HG03060 (cell line): ENCODE measurements around the gene POGK.
"Not testable (repeated sequence)": the region's sequence is repeated elsewhere in the genome, so short reads cannot be mapped to it uniquely, and the experiment has no call there.

Source experiments
- ATAC-seq: cut with Tn5 transposase; IDR thresholded peaks from one replicate; pipeline ENCODE4 v1.9.1; 2021; ENCODE audit warnings: low read depth, moderate number of reproducible peaks; ENCODE audit not compliant: unreplicated experiment

Gene POGK

DNA sequence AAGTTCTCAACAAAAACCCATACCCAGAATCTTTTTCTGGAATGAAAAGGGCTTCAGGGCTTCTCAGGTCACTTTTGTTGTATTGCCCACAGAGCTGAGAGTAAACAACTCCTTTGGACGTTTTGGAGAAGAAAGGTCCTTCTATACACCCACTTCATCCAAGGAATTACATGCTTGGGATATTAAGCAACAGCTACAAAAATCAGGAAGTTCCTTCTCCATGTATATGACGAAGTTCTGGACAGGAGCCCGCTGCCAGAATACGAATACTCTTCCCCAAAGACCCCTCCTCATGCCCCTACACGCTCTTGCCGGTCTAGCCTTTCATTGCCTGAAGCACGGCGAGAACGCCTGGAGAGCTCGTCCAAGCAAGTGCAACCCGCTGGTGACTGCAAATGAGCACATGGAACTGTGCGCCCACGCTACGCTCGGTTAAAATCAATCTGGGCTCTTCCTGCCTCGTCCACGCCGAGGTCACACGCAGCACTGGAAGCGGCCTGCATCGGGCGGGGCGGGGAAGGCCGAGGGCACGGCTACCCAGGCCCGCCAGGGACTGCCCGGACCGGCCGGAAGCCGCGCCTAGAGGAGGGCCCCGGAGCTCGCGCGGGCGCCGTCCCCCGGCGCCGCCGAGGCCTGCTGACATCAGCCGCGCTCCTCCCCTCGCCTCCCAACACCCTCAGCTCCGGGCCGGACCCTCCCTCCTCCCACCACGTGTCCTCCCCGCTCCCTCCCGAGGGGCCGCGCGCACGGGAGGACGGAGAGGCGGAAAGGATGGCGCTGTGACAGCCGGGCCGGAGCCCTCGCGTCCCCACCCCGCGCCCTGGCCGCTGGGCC is at the start of gene POGK:
POGK (plus strand) TSS at position 710 of the 834 bp plus-strand sequence. CDS start 1,482 bp downstream, outside the sequence.
- peak; percentile 89 for ATAC-seq

DNA sequence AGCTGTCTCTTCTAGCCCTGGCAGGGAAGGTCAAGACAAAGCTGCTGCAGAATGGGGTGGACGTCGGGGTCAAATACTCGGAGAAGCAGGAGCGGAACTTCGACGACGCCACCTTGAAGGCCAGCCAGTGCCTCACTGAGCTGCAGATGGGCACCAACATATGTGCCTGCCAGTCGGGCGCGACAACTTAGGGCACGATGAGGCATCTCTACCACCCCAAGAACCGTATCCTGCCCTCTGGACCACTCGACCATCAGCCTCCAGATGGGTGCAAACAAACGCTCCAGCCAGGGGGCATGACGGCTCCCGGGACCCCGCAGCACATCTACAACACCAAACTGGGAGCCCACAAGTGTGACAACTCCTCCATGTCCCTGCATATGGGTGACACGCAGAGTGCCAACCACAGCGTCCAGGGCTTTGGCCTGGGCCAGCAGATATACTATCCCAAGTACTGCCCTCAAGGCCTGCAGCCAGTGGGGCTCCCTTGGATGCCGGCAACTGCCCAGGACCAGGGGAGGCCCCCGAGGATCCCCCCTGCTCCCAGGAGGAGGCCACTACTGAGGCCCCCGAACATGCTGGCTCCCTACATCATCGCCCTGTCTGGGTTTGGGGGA is 42.5 kb upstream of the POGK start:
- ATAC-seq, result no peak

GRCh38 chr1:166808952-166809351 is 30.3 kb upstream of the POGK start:
- ATAC-seq, result no peak

DNA sequence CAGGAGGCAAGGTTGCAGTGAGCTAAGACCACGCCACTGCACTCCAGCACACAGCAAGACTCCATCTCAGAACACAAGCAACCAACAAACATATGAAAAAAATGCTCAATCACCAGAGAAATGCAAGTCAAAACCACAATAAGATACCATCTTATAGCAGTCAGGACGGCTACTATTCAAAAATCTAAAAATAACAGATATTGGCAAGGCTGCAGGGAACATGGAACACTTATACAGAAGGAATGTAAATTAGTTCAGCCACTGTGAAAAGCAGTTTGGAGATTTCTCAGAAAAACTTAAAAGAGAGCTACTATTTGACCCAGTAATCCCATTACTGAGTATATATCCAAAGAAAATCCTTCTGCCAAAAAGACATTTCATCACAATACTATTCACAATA is 27.6 kb upstream of the POGK start:
- ATAC-seq, result no peak

DNA sequence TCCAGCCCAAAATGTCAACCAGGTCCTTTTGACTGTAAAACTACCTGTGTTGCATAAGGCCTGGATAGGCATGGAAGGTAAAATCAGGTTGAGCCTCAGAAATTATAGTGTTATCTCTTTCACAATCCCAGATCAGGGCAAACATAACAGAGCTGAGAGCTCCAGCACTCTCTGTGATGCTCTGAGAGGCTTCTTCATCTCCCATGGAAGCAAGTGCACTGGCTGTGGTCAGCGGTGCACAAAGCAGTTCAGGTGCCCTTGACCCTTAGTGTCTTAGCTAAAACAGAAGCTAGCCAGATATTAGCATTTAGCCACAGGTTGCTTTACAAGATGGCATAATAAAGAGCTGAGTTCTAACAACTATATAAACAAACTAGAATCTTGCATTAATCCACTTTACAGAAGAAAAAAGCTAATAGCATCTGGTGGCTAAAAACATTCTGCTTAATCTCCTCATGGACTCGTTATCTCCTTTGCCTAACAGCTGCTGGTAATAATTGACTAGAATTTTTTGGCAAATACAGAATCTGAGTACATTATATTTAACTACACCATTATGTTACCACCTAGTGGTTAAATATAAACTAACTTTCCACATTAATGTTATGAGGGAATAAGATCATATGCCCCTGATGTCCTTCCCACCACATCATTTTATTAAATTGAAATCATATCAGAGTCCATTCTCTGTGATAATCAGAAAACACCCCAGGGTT is 25.6 kb upstream of the POGK start:
- ATAC-seq, result no peak

DNA sequence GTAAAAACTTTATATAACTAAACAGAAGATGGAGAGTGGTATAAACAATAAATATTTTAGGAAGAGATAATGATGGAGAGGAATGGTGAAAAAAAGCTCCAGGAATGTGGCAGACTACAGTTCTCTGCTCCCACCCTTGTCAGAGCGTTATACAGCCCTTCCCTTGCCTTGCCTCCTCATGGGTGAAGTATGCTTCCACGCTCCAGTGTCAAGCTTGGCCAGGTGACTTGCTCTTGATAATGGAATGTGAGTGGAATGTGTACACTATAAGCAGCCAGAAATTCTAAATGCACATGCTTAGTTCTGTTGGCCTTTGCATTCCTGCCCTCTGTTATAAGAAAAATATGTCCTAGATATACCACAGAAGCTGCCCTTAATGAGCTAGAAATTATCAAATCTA is 24.7 kb upstream of the POGK start:
- no peak for ATAC-seq

- ATAC-seq, result no peak
Measured at GRCh38 chr1:166819974-166820373, 19.3 kb upstream of the POGK start.

DNA sequence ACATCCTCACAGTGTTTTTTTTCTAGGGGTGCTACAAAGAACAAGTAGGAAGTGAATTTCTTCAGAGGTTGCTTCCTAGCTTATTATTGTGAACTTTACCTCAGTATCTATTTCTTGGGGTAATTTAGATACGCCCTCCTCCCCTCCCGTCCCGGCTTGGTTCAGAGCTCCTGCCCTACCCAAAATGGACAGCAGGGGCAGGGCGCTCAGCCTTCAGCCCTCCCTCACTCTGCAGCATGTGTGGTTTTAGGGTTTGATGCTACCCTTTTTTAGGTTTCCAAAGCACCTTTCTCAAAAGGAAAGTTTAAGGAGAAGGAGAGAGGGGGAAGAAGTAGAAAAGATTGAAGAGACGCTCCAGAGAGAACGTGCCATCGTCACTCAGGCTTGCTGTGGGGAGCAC is 16.9 kb upstream of the POGK start:
- no peak for ATAC-seq

DNA sequence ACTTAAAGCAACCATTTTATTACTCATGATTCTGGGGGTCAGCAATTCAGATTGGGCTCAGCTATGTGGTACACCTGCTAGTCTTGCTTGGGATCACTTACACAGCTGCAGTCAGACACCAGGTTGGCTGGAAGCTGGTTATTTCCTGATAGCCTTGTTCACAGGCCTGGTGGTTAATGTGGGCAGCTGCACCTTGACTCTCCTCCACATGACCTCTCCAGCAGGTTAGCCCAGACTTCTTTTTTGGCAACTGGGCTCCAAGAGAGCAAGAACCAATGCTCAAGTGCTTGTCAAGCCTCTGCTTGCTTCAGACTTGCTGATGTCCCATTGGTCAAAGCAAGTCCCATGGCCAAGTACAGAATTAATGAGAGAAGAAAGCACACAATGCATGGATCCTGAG is 11.8 kb upstream of the POGK start:
- ATAC-seq, result no peak

GRCh38 chr1:166829762-166830161 is 9.5 kb upstream of the POGK start:
- not testable (repeated sequence) for ATAC-seq

DNA sequence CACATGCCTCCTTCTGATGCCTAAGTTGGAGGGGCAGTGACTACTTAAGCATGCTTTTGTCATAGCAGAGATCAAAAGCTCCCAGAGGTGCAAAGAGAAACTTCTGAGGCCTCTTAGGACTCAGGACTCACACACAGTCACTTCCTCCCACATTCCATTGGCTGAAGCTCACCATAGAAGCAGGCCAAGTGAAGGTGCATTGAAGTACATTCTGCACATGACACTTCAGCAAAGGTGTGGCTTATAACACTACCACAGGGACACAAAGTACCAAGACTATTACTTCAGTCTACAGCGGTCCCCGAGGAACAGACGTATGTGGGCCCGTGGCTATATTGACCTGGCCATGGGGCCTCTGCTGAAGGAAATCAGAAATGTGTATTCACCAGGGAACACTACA is 2.5 kb upstream of the POGK start:
- no peak for ATAC-seq

GRCh38 chr1:166839600-166840308 is 479 bp downstream of the POGK start:
- no peak for ATAC-seq

DNA sequence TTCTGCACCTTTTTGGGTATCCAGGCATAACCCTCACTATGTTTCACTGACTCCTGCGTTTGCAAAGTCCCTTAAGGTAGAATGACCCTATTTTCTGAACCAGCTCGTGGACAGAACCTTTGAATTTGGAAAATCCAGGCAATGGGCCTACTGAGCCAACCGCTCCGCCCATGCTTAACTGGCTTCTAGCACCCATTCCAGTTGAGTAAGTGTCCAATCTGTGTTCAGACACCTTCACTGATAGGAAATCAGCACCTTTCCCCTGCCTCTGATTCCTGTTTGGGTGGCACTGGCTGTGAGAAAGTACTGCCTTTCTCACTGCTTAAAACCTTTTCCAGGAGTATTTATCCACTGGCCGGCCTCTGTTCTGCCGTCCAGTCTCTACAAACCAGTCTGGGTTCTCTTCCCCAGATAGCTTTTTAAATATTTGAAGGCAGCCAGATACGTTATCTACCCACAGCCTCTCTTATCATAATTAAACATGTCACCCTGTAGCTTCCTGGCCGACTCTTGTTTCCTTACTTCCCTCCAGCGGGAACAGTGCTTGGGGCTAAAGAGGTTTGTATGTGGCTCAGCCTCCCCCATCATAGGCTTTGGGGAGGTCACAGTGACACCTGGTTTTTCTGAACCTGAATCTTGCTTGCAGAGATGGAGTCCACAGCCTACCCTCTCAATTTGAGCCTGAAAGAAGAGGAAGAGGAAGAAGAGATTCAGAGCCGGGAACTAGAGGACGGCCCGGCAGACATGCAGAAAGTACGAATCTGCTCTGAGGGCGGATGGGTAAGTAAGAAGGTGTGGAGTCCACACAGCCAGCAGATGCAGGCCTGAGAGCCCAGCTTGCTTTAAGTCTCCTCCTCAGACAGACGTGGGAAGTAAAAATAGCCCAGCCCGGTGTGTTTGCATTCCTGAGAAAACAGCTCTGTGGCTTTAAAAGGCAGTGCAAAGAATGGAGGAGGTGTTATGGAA is 1.3 kb downstream of the POGK start:
- ATAC-seq, result no peak

GRCh38 chr1:166843322-166843721 is 4.0 kb downstream of the POGK start:
- ATAC-seq, result no peak

DNA sequence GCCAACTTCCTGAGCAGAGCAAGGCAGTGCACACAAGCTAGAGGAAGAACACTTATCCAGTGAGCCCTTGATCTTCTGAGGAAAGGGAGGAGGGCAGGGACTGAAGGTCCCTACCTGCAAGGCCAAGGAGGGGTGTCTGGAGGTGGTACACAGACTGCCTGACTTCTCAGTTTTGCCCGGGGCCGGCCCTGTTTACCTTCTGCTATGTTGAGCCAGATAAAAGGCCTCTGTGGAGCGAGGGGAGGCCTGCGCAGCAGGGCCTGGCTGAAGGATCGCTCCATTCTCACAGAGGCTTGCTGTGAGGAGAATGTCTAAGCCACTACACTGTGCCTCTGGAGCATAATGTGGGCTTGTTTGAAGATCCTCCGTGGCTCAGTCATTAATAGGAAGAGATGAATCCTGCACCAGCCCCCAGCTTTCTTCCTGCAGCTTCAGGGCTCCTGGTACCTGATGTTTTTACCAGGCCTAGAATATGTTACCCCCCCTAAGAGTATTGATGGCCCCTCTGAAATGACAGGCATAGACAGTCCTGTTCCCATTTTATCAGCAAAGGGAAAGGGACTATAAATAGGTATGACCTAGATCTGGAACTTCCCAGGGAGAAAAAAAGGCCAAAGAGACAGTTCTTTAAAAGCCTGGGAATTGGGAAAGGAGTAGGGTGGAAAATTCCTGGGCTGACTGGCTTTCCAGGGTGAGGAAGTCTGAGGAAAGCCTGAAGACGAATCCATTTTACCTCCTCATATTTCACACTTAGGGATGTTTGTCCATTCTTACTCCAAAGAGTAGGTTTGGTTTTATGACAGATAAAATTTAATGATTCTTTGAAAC is 4.7 kb downstream of the POGK start:
- no peak for ATAC-seq

GRCh38 chr1:166844791-166845190 is 5.5 kb downstream of the POGK start:
- ATAC-seq, result no peak

DNA sequence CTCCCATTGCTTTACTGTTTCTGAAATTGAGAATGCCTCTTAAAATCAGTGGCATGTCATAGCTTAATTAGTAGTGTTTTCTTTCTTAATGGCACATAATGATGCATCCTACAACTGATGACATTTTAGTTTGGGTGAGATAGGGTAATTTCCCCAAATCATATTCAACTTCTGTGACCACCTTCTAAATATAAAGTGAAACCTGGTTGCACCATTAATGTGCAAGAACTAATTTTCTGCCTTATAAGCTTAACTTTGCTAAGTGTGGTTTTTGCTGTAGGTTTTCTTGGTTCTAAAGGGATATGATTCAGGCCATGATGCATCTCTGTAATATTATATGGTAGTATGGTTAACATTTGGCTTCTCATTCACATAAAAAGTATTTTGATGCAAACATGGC is 8.9 kb downstream of the POGK start:
- ATAC-seq, result no peak

GRCh38 chr1:166849135-166849534 is 9.9 kb downstream of the POGK start:
- no peak for ATAC-seq

- ATAC-seq, result no peak
Measured at GRCh38 chr1:166852918-166853317, 13.6 kb downstream of the POGK start.
